HepG2 (cell line): ENCODE measurements around the gene CMIP. TPM values are rescaled to one million over a fixed set of nuclear protein-coding genes. Genes with fewer than 3 reads are reported as not detected.

Source experiments
- BCLAF1 ChIP-seq: fragments of 450-650 bp; IDR thresholded peaks from 2 replicates; pipeline ENCODE4 v1.6.1; 2017; ENCODE audit warnings: mild to moderate bottlenecking
- CBX1 ChIP-seq: IDR thresholded peaks from one replicate; pipeline ENCODE4 v1.6.1; 2016; ENCODE audit warnings: antibody characterized with exemption, low read depth
- DPF2 ChIP-seq: sonication (generic); formaldehyde crosslinking; IDR thresholded peaks from 2 replicates; pipeline ENCODE4 v1.4.0; 2020; ENCODE audit warnings: mild to moderate bottlenecking, low read depth, missing genetic modification reagents, borderline replicate concordance
- FOXC1 ChIP-seq: sonication (generic); formaldehyde crosslinking; IDR thresholded peaks from 2 replicates; pipeline ENCODE4 v1.8.0; 2022; ENCODE audit warnings: mild to moderate bottlenecking, missing genetic modification reagents, borderline replicate concordance
- HDAC2 ChIP-seq: sonication (generic); formaldehyde crosslinking; IDR thresholded peaks from 2 replicates; pipeline ENCODE4 v1.4.0; 2020; ENCODE audit warnings: missing genetic modification reagents
- IRF9 ChIP-seq: sonication (generic); formaldehyde crosslinking; IDR thresholded peaks from 2 replicates; pipeline ENCODE4 v1.8.0; 2022; ENCODE audit warnings: missing genetic modification reagents, mild to moderate bottlenecking, borderline replicate concordance
- KDM6A ChIP-seq: IDR thresholded peaks from 2 replicates; pipeline ENCODE4 v1.6.1; 2016; ENCODE audit warnings: low read depth
- ONECUT2 ChIP-seq: sonication (generic); formaldehyde crosslinking; IDR thresholded peaks from 2 replicates; pipeline ENCODE4 v1.4.0; 2020; ENCODE audit warnings: missing genetic modification reagents
- PATZ1 ChIP-seq: sonication (generic); formaldehyde crosslinking; IDR thresholded peaks from 2 replicates; pipeline ENCODE4 v1.4.0; 2020; ENCODE audit warnings: missing genetic modification reagents
- SIX1 ChIP-seq: sonication (generic); formaldehyde crosslinking; IDR thresholded peaks from 2 replicates; pipeline ENCODE4 v1.4.0; 2020; ENCODE audit warnings: missing genetic modification reagents, borderline replicate concordance
- TFDP2 ChIP-seq: sonication (generic); formaldehyde crosslinking; IDR thresholded peaks from 2 replicates; pipeline ENCODE4 v1.4.0; 2020; ENCODE audit warnings: missing genetic modification reagents
- ZFP37 ChIP-seq: sonication (generic); formaldehyde crosslinking; IDR thresholded peaks from 2 replicates; pipeline ENCODE4 v1.4.0; 2020; ENCODE audit warnings: missing genetic modification reagents, borderline replicate concordance
- ZKSCAN5 ChIP-seq: sonication (generic); formaldehyde crosslinking; IDR thresholded peaks from 2 replicates; pipeline ENCODE4 v1.5.1; 2020; ENCODE audit warnings: mild to moderate bottlenecking, missing genetic modification reagents
- ZMYM3 ChIP-seq: sonication (generic); formaldehyde crosslinking; IDR thresholded peaks from 2 replicates; pipeline ENCODE4 v1.5.1; 2020; ENCODE audit warnings: mild to moderate bottlenecking, missing genetic modification reagents
- ZNF232 ChIP-seq: sonication (generic); formaldehyde crosslinking; IDR thresholded peaks from 2 replicates; pipeline ENCODE4 v1.4.0; 2020; ENCODE audit warnings: missing genetic modification reagents, borderline replicate concordance
- ZNF326 ChIP-seq: sonication (generic); formaldehyde crosslinking; IDR thresholded peaks from 2 replicates; pipeline ENCODE4 v1.4.0; 2020; ENCODE audit warnings: missing genetic modification reagents, borderline replicate concordance
- ZNF552 ChIP-seq: sonication (generic); formaldehyde crosslinking; IDR thresholded peaks from 2 replicates; pipeline ENCODE4 v1.9.0; 2022; ENCODE audit warnings: missing genetic modification reagents, mild to moderate bottlenecking, borderline replicate concordance
- ZNF7 ChIP-seq: IDR thresholded peaks from 2 replicates; pipeline ENCODE4 v1.6.1; 2016; ENCODE audit warnings: missing biosample characterization, missing genetic modification reagents
- ZNF746 ChIP-seq: sonication (generic); formaldehyde crosslinking; IDR thresholded peaks from 2 replicates; pipeline ENCODE4 v1.8.0; 2022; ENCODE audit warnings: mild to moderate bottlenecking, missing genetic modification reagents
- polyA plus RNA-seq, 8 experiments: library from polyadenylated mRNA; depleted of rRNA in 3 of 8; stranded (reverse) in 7 of 8; unstranded in 1 of 8; fragments of >200 nt; fragmentation: Illumina TruSeq in 4 of 8; extraction: Trizol in 4 of 8; gene quantifications; 2 replicates each; pipeline versions ENCODE4 v1.2.1 to v1.2.3, GENCODE V29; 2011 to 2016; ENCODE audit warnings: low read depth in 4 of 8, missing spikeins in 1 of 8, mixed read lengths in 1 of 8; ENCODE audit not compliant: insufficient read depth in 1 of 8
- total RNA-seq, 5 experiments: library from RNA; depleted of rRNA; stranded (reverse); fragments of >200 nt; fragmentation: Illumina TruSeq; extraction: Trizol; gene quantifications; 2 replicates each; pipeline ENCODE4 v1.2.3, GENCODE V29; 2016; ENCODE audit warnings: low read depth in 1 of 5
- TF ChIP-seq, protein P1 (sequence below): sonication (generic); formaldehyde crosslinking; IDR thresholded peaks from 2 replicates; pipeline ENCODE4 v1.5.0; 2020; ENCODE audit warnings: mild to moderate bottlenecking, missing genetic modification reagents
- TF ChIP-seq, protein P2 (sequence below): sonication (generic); formaldehyde crosslinking; IDR thresholded peaks from 2 replicates; pipeline ENCODE4 v1.8.0; 2023; ENCODE audit warnings: mild to moderate bottlenecking, missing genetic modification reagents

The CMIP gene
- total and polyA plus RNA-seq, 2 of the 13 experiments (the other 11 are each of a cell fraction or from before 2014, with no cell fraction given): 10.9 to 18.1 TPM

GRCh38 chr16:81429045-81429521 is 15.5 kb upstream of the CMIP start (continued):
- TF ChIP-seq ZKSCAN5 (CRISPR knock-in tag) (no peak), HDAC2 (CRISPR knock-in tag) (no peak), CBX1 (no peak), BCLAF1 (no peak), SIX1 (CRISPR knock-in tag) (no peak), TFDP2 (0 out of 2 replicates have a peak, but pooled peaks have one; percentile 20), ZNF232 (no peak), DPF2 (CRISPR knock-in tag) (no peak), ONECUT2 (CRISPR knock-in tag) (no peak), PATZ1 (peak; percentile 33; the same call in 1 of the 2 replicates), ZMYM3 (CRISPR knock-in tag) (no peak), ZNF552 (CRISPR knock-in tag) (no peak), FOXC1 (CRISPR knock-in tag) (no peak), ZFP37 (no peak), IRF9 (CRISPR knock-in tag) (peak; percentile 61; the same call in 1 of the 2 replicates), KDM6A (CRISPR knock-in tag) (no peak), ZNF326 (CRISPR knock-in tag) (no peak), ZNF7 (CRISPR knock-in tag) (no peak), ZNF746 (CRISPR knock-in tag) (no peak)
- TF ChIP-seq, protein P1, sequence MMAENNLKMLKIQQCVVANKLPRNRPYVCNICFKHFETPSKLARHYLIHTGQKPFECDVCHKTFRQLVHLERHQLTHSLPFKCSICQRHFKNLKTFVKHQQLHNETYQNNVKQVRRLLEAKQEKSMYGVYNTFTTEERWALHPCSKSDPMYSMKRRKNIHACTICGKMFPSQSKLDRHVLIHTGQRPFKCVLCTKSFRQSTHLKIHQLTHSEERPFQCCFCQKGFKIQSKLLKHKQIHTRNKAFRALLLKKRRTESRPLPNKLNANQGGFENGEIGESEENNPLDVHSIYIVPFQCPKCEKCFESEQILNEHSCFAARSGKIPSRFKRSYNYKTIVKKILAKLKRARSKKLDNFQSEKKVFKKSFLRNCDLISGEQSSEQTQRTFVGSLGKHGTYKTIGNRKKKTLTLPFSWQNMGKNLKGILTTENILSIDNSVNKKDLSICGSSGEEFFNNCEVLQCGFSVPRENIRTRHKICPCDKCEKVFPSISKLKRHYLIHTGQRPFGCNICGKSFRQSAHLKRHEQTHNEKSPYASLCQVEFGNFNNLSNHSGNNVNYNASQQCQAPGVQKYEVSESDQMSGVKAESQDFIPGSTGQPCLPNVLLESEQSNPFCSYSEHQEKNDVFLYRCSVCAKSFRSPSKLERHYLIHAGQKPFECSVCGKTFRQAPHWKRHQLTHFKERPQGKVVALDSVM (CRISPR knock-in tag): no peak
- TF ChIP-seq, protein P2, sequence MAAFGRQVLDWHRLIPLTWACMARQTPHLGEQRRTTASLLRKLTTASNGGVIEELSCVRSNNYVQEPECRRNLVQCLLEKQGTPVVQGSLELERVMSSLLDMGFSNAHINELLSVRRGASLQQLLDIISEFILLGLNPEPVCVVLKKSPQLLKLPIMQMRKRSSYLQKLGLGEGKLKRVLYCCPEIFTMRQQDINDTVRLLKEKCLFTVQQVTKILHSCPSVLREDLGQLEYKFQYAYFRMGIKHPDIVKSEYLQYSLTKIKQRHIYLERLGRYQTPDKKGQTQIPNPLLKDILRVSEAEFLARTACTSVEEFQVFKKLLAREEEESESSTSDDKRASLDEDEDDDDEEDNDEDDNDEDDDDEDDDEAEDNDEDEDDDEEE (CRISPR knock-in tag): no peak
